GM23248 (cell line): ENCODE data around the gene AKAP6.

Experiments used
- EZH2 ChIP-seq: fragments of 200-600 bp; sonication (generic); IDR thresholded peaks from 2 replicates; pipeline ENCODE4 v1.6.1; 2018; ENCODE audit warnings: antibody characterized with exemption, mild to moderate bottlenecking; ENCODE audit not compliant: insufficient read depth, poor library complexity, severe bottlenecking
- EZH2phosphoT487 ChIP-seq: fragments of 200-600 bp; sonication (generic); IDR thresholded peaks from 2 replicates; pipeline ENCODE4 v1.6.1; 2018; ENCODE audit warnings: antibody characterized with exemption, moderate library complexity, mild to moderate bottlenecking, low read depth; ENCODE audit not compliant: insufficient read depth

GRCh38 chr14:32587461-32587860, 258.4 kb downstream of the AKAP6 start:
- TF ChIP-seq EZH2 = no peak
- TF ChIP-seq EZH2phosphoT487 = no peak
